GM13977 (cell line): ENCODE measurements around the gene RFX7.

Source experiments
- DNase-seq: peaks from one replicate; pipeline ENCODE4 v3.0.0; 2012; ENCODE audit warnings: low spot score
- CTCF ChIP-seq: IDR thresholded peaks from 2 replicates; pipeline ENCODE4 v1.5.1; 2012; ENCODE audit warnings: mild to moderate bottlenecking, control low read depth; ENCODE audit not compliant: insufficient read depth; ENCODE audit errors: extremely low read depth, missing control alignments
- in situ Hi-C: fragments of 300-500 bp; cut with MboI; formaldehyde crosslinking; loops from one replicate; pipeline ENCODE4 v1.12.0; 2022; ENCODE audit warnings: low sequenced_read_pairs, low pct_unique_long_range_greater_than_20kb, mixed read lengths, inconsistent platforms; ENCODE audit not compliant: unreplicated experiment

Gene RFX7

DNA sequence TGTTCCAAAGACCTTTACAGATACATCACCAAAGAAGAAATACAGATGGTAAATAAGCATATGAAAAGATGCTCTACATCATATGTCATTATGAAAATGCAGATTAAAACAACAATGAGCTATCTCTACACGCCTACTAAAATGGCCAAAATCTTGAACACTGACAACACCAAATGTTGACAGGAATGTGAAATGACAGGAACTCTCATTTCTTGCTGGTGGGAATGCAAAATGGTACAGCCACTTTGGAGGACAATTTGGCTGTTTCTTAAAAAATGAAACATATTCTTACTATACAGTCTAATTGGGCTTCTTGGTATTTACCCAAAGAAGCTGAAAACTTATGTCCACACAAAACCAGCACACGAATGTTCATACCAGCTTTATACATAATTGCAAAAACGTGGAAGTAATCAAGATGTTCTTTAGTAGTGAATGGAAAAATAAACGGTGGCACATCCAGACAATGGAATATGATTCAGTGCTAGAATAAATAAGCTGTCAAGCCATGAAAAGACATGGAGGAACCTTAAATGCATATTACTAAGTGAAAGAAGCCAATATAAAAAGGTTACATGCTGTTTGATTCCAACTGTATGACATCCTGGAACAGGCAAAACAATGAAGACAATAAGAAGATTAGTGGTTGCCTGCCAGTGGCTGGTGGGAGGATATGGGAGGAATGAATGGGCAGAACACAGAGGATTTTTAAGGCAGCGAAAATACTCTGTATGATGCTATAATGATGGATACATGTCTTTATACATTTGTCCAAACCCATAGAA is 169.0 kb downstream of the RFX7 start:
- DNase-seq = no peak
- in situ Hi-C loops = no loop called here
- no peak for TF ChIP-seq CTCF

DNA sequence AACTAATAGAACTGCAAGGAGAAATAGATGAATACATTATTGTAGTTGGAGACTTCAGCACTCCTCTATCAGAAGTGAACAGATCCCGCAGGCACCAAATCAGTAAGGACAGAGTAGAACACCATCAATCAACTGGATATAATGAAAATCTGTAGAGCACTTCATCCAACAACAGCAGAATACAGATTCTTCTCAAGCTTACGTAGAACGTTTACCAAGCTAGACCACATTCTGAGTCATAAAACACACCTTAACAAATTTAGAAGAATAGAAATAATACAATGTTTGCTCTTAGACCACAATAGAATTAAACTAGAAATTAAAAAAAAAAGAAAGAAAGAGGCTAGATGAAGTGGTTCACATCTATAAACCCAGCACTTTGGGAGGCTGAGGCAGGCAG is 179.5 kb downstream of the RFX7 start:
- DNase-seq = no peak
- in situ Hi-C loops = no loop called here
- TF ChIP-seq CTCF = no peak

DNA sequence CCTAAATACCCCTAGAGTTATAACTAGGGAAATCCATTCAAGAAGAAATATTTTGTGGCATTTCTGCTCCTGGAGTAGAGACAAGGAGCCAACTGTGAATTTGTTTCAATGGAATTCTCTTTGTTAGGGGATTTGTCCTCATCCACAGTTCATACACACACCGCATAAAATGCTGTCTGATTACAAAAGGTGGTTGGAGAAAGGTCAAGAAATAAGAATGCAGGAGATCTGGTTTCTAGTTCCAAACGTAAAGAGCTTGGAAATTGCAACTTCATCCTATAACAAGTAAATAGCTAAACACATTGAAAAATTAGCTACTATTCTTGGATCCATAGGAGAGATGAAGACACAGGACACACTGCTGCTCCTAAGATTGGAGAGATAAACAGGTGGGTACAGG is 184.0 kb downstream of the RFX7 start:
- in situ Hi-C loops = no loop called here
- TF ChIP-seq CTCF = no peak
- DNase-seq = no peak

GRCh38 chr15:56058986-56059385 is 184.7 kb downstream of the RFX7 start:
- no peak for DNase-seq
- no peak for TF ChIP-seq CTCF
- in situ Hi-C loops = no loop called here

DNA sequence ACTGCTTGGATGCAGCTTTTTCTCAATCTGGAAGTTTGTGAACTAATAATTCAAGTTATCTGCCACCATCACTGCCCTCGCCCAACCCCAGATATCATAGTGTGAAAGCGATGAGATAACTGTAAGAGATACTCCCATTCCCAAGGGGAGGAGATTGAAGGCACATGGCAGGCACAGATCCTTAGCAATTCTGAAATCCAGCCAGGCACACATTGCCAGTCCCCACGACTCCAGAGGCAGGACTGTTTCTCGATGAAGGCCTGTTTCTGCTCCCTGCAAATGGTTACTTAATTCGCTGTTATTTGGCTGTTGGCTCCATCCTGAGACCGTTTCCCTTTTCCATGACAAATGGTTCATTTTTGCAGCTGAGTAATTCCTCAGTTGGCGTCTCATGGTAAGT is 187.1 kb downstream of the RFX7 start:
- DNase-seq = no peak
- in situ Hi-C loops = no loop called here
- no peak for TF ChIP-seq CTCF

DNA sequence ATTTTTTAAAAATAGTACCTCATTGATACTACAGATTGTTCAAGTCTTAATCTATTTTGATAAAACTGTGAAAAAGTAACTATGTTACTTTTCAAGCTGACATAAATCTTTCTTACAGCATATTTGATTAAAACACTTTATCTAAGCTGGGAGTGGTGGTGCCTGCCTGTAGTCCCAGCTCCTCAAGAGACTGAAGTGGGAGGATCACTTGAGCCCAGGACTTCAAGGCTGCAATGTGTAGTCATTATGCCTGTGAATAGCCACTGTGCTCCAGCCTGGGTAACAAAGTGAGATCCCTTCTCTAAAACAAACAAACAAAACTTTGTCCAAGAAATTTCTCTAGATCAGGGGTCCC is 190.7 kb downstream of the RFX7 start:
- in situ Hi-C loops = no loop called here
- DNase-seq = no peak
- no peak for TF ChIP-seq CTCF
